Measurements from ENCODE around the gene SYNE2.

DNA sequence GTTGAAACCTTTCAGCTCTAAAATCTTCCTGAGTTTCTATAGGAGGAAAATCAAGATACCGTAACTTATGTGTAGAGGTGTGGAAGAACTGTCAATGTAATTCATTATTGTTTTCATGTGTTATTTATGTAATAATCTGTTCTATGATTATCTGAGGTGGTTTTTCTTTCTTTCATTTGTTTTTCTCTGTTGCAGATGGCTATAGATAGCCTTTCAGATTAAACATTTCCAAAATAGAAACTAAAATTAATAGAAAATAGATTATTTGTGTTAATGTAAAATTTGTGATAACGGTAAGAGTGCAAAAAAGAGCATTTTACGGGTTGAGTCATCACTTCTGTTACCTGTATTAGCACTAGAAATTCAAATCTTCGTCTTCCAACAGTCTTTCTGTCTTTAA, 128.8 kb downstream of the SYNE2 start:
- TF ChIP-seq POLR2A (IDR thresholded peaks at IDR 0.05), result no peak
- TF ChIP-seq, protein P1, sequence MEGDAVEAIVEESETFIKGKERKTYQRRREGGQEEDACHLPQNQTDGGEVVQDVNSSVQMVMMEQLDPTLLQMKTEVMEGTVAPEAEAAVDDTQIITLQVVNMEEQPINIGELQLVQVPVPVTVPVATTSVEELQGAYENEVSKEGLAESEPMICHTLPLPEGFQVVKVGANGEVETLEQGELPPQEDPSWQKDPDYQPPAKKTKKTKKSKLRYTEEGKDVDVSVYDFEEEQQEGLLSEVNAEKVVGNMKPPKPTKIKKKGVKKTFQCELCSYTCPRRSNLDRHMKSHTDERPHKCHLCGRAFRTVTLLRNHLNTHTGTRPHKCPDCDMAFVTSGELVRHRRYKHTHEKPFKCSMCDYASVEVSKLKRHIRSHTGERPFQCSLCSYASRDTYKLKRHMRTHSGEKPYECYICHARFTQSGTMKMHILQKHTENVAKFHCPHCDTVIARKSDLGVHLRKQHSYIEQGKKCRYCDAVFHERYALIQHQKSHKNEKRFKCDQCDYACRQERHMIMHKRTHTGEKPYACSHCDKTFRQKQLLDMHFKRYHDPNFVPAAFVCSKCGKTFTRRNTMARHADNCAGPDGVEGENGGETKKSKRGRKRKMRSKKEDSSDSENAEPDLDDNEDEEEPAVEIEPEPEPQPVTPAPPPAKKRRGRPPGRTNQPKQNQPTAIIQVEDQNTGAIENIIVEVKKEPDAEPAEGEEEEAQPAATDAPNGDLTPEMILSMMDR (IDR thresholded peaks at IDR 0.05), result no peak

All from prostate gland (tissue), 2 donors.